GM12878 (cell line): Measurements from ENCODE around the gene MRPL22. TPM values are rescaled to one million over a fixed set of nuclear protein-coding genes. Genes with fewer than 3 reads are reported as not detected.

Source experiments
- ATAC-seq: fragments of 200-7000 bp; cut with Tn5 transposase; 3 replicates; pipeline ENCODE4 v1.9.1; 2020; ENCODE audit warnings: mild to moderate bottlenecking, moderate library complexity
- BruUV-seq: library from RNA; stranded (reverse); fragments of 400-500 nt; replicated peaks from 2 replicates; lab custom pipeline; 2021; lab: Mats Ljungman, UMichigan
- CTCF ChIA-PET: fragments of 300-600 bp; sonication (Branson Sonifier 250); formaldehyde crosslinking; extraction: SDS; loops from one replicate; lab custom pipeline; 2021; ENCODE audit warnings: inconsistent platforms; lab: Yijun Ruan, JAX
- POLR2A ChIA-PET: fragments of 350-600 bp; formaldehyde crosslinking; extraction: SDS; loops from one replicate; lab custom pipeline; 2021; ENCODE audit warnings: inconsistent platforms; lab: Charles Lee
- RAD21 ChIA-PET: fragments of 300-600 bp; sonication (Branson Sonifier 250); formaldehyde crosslinking; loops from one replicate; lab custom pipeline; 2023; ENCODE audit warnings: antibody characterized with exemption; ENCODE audit not compliant: unreplicated experiment; lab: Charles Lee
- SMC1A ChIA-PET: fragments of 300-600 bp; sonication (Branson Sonifier 250); formaldehyde crosslinking; loops from one replicate; lab custom pipeline; 2023; ENCODE audit not compliant: unreplicated experiment, uncharacterized antibody; lab: Charles Lee
- DNase-seq: peaks from one replicate; pipeline ENCODE4 v3.0.0-alpha.2; 2011; ENCODE audit warnings: low read depth, low spot score
- FAIRE-seq: peaks from 3 replicates; lab custom pipeline; 2011; peaks lifted over from hg19 to GRCh38; lab: Jason Lieb, UNC
- H2AFZ ChIP-seq: 2 replicates; pipeline ENCODE4 v1.6.0; 2011; ENCODE audit warnings: low read depth, low read length, control low read depth; ENCODE audit not compliant: control insufficient read depth
- H3K27ac ChIP-seq: 2 replicates; pipeline ENCODE4 v1.5.1; 2011; ENCODE audit warnings: control low read depth; ENCODE audit not compliant: control insufficient read depth, insufficient read depth
- H3K27me3 ChIP-seq, 2 experiments: replicated peaks in 1 of 2; 2 replicates each; pipeline versions ENCODE4 v1.6.0 to v1.6.1; 2011; ENCODE audit warnings: low read length in 1 of 2; ENCODE audit not compliant: control insufficient read depth in 2 of 2, insufficient read depth in 2 of 2
- H3K36me3 ChIP-seq, 2 experiments: 2 replicates each; pipeline ENCODE4 v1.5.1; 2011; ENCODE audit warnings: low read length in 1 of 2; ENCODE audit not compliant: control insufficient read depth in 2 of 2, insufficient read depth in 2 of 2
- H3K4me1 ChIP-seq: 2 replicates; pipeline ENCODE4 v1.6.1; 2011; ENCODE audit warnings: mild to moderate bottlenecking, low read length, moderate library complexity, mixed read lengths; ENCODE audit not compliant: control insufficient read depth, insufficient read depth
- H3K4me2 ChIP-seq: 2 replicates; pipeline ENCODE4 v1.6.0; 2011; ENCODE audit warnings: control low read depth; ENCODE audit not compliant: control insufficient read depth, insufficient read depth
- H3K4me3 ChIP-seq: fragments of 200-600 bp; sonication (generic); 2 replicates; pipeline ENCODE4 v1.5.1; 2016
- H3K79me2 ChIP-seq: 2 replicates; pipeline ENCODE4 v1.6.0; 2011; ENCODE audit warnings: low read length; ENCODE audit not compliant: control insufficient read depth, insufficient read depth
- H3K9ac ChIP-seq: 2 replicates; pipeline ENCODE4 v1.8.0; 2011; ENCODE audit warnings: low read length, control low read depth, mixed read lengths; ENCODE audit not compliant: control insufficient read depth, insufficient read depth
- H3K9me3 ChIP-seq: replicated peaks from 3 replicates; pipeline ENCODE4 v1.5.1; 2011; ENCODE audit warnings: mild to moderate bottlenecking, low read length; ENCODE audit not compliant: control insufficient read depth, insufficient read depth
- H4K20me1 ChIP-seq: 2 replicates; pipeline ENCODE4 v1.6.0; 2011; ENCODE audit not compliant: control insufficient read depth, insufficient read depth
- EP300 ChIP-seq, 2 experiments: fragments of 150-350 bp in 1 of 2; IDR thresholded peaks; 2 replicates each; pipeline ENCODE4 v1.6.1; 2011 to 2012; ENCODE audit warnings: low read depth in 2 of 2, low read length in 2 of 2, borderline replicate concordance in 1 of 2, improper control_type of control experiment in 1 of 2, inconsistent platforms in 1 of 2; ENCODE audit not compliant: control insufficient read depth in 1 of 2
- ESRRA ChIP-seq: IDR thresholded peaks from 2 replicates; pipeline ENCODE4 v1.6.1; 2012; ENCODE audit warnings: mild to moderate bottlenecking, low read length, improper control_type of control experiment
- HDAC2 ChIP-seq: fragments of 200-600 bp; sonication (generic); IDR thresholded peaks from 2 replicates; pipeline ENCODE4 v1.6.1; 2017
- IRF5 ChIP-seq: fragments of 450-650 bp; IDR thresholded peaks from 2 replicates; pipeline ENCODE4 v1.6.1; 2017; ENCODE audit warnings: borderline replicate concordance
- KAT2A ChIP-seq: conservative IDR thresholded peaks from 2 replicates; pipeline ENCODE4 v1.6.1; 2011; ENCODE audit warnings: low read depth, low read length; ENCODE audit not compliant: control insufficient read depth
- MEF2A ChIP-seq: IDR thresholded peaks from 2 replicates; pipeline ENCODE4 v1.6.1; 2011; ENCODE audit warnings: low read depth, mild to moderate bottlenecking, low read length, moderate library complexity; ENCODE audit not compliant: insufficient read depth
- MTA3 ChIP-seq: IDR thresholded peaks from 2 replicates; pipeline ENCODE4 v1.6.1; 2012; ENCODE audit warnings: low read length, inconsistent platforms, borderline replicate concordance
- NBN ChIP-seq: fragments of 450-650 bp; IDR thresholded peaks from 2 replicates; pipeline ENCODE4 v1.6.1; 2016
- PRDM15 ChIP-seq: fragments of 450-650 bp; formaldehyde crosslinking; IDR thresholded peaks from 2 replicates; pipeline ENCODE4 v1.4.0; 2020; ENCODE audit warnings: mild to moderate bottlenecking, moderate library complexity
- RELA ChIP-seq: fragments of 450-650 bp; IDR thresholded peaks from 2 replicates; pipeline ENCODE4 v1.8.0; 2014; ENCODE audit warnings: borderline replicate concordance; ENCODE audit not compliant: partially characterized antibody
- STAT3 ChIP-seq: IDR thresholded peaks from 2 replicates; pipeline ENCODE4 v1.6.1; 2011; ENCODE audit warnings: low read depth, low read length, improper control_type of control experiment
- TARDBP ChIP-seq: IDR thresholded peaks from 2 replicates; pipeline ENCODE4 v1.6.1; 2016; ENCODE audit warnings: borderline replicate concordance
- ZNF384 ChIP-seq: IDR thresholded peaks from 2 replicates; pipeline ENCODE4 v1.6.1; 2012; ENCODE audit warnings: low read depth, mild to moderate bottlenecking, low read length, improper control_type of control experiment, borderline replicate concordance
- WGBS: methylation state at CpG from one replicate; pipeline ENCODE4 v1.1.6; 2016; ENCODE audit warnings: low lambda C conversion rate; ENCODE audit not compliant: insufficient replicate concordance, insufficient coverage; ENCODE audit errors: missing lambda C conversion rate; 5-methylcytosine and 5-hydroxymethylcytosine counted together
- in situ Hi-C: fragments of 300-500 bp; cut with MboI; formaldehyde crosslinking; loops from 9 replicates; pipeline ENCODE4 v1.14.3; 2018; ENCODE audit warnings: mixed read lengths
- intact Hi-C: fragments of 100-400 bp; cut with micrococcal nuclease; formaldehyde crosslinking; loops from one replicate; pipeline ENCODE4 v1.14.2; 2022; ENCODE audit not compliant: unreplicated experiment
- polyA plus RNA-seq, 11 experiments: library from polyadenylated mRNA; depleted of rRNA in 4 of 11; unstranded in 6 of 11; stranded (reverse) in 5 of 11; fragments of >200 nt; fragmentation: Nextera tagmentation in 4 of 11; fragmentation: Illumina TruSeq in 1 of 11; extraction: Ambion mirVana in 4 of 11; extraction: Trizol in 1 of 11; gene quantifications; 1 replicate in 1 of 11; 2 replicates in 10 of 11; pipeline versions ENCODE4 v1.2.1 to v1.2.3, GENCODE V29; 2011 to 2016; ENCODE audit warnings: inconsistent platforms in 2 of 11, missing spikeins in 2 of 11, low read depth in 1 of 11
- total RNA-seq, 4 experiments: library from RNA; depleted of rRNA in 3 of 4; stranded (reverse); fragments of >200 nt in 3 of 4; fragmentation: Illumina TruSeq in 1 of 4; extraction: Trizol in 1 of 4; gene quantifications; 2 replicates each; pipeline versions ENCODE4 v1.2.1 to v1.2.3, GENCODE V29; 2013 to 2021

MRPL22 gene
- total and polyA plus RNA-seq, 10 of the 15 experiments (the other 5 are each of a cell fraction or from before 2014, with no cell fraction given), result 29.7 to 318 (median 93.4) TPM

GRCh38 chr5:154997746-154998145, 56.9 kb downstream of the MRPL22 start:
- in situ Hi-C loops, result no loop called here
- SMC1A ChIA-PET, result no interaction called here
- no peaks in the 10 kb centered on the region for H3K79me2 ChIP-seq
- no peaks in the 10 kb centered on the region; a peak in 1 of 4 replicates for H3K27me3 ChIP-seq
- intact Hi-C loops, result no loop called here
- DNase-seq (no peak), ATAC-seq (no peak), FAIRE-seq (no peak)
- no peaks in the 10 kb centered on the region for H3K4me1 ChIP-seq
- RAD21 ChIA-PET, result no interaction called here
- no peaks in the 10 kb centered on the region for H3K9me3 ChIP-seq
- H3K27ac ChIP-seq, result no peak overlapping the region
- 49% methylated on average over 5 of the region's 5 CpGs for WGBS
- no peaks in the 10 kb centered on the region for H3K36me3 ChIP-seq
- CTCF ChIA-PET, result interaction anchor here (0.8 to 1.2 kb wide), 2 partner anchors 13 to 32 kb away, joined by 4 read pairs; no protein-coding TSS in a partner anchor
- TF ChIP-seq EP300 (IDR thresholded peaks at IDR 0.05; ENCODE audit: borderline replicate concordance in 1 of 2, control insufficient read depth in 1 of 2, low read depth in 2 of 2, low read length in 2 of 2), result no peak
- no peak for TF ChIP-seq PRDM15 (CRISPR knock-in tag)
- TF ChIP-seq HDAC2, result no peak
- no peak for TF ChIP-seq RELA
- TF ChIP-seq MTA3, result no peak
- TF ChIP-seq NBN, result no peak
- no peak for TF ChIP-seq STAT3
- TF ChIP-seq TARDBP, result no peak
- no peak for TF ChIP-seq IRF5
- no peak for TF ChIP-seq ZNF384
- TF ChIP-seq KAT2A, result no peak
- TF ChIP-seq MEF2A, result no peak
- TF ChIP-seq ESRRA, result no peak
- BruUV-seq, result no TSS peak
- H3K4me2 ChIP-seq, result no peak overlapping the region
- H4K20me1 ChIP-seq, result no peaks in the 10 kb centered on the region
- no peak overlapping the region for H2AFZ ChIP-seq
- no peak overlapping the region for H3K4me3 ChIP-seq
- POLR2A ChIA-PET, result no interaction called here
- no peak overlapping the region for H3K9ac ChIP-seq
